Measurements from ENCODE around the gene RBKS.

DNA sequence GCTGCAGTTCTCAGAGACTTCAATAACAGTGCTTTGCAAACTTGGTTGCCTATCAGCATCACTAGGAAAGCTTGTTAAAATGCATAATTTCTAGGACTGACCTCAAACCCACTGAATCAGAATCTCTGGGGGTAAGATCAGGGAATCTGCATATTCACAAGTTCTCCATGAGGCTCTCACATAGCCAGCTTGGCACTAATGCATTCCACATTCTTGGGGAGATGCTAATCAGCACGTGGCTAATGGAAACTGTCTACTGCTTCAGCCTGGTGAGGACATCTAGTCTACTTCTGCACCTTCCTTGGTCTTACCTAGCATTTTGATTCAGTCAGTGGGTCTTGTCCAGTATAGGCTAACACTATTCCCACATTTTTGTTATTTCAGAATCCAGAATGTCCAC lies 56.3 kb downstream of the RBKS start:
- TF ChIP-seq, protein P1, sequence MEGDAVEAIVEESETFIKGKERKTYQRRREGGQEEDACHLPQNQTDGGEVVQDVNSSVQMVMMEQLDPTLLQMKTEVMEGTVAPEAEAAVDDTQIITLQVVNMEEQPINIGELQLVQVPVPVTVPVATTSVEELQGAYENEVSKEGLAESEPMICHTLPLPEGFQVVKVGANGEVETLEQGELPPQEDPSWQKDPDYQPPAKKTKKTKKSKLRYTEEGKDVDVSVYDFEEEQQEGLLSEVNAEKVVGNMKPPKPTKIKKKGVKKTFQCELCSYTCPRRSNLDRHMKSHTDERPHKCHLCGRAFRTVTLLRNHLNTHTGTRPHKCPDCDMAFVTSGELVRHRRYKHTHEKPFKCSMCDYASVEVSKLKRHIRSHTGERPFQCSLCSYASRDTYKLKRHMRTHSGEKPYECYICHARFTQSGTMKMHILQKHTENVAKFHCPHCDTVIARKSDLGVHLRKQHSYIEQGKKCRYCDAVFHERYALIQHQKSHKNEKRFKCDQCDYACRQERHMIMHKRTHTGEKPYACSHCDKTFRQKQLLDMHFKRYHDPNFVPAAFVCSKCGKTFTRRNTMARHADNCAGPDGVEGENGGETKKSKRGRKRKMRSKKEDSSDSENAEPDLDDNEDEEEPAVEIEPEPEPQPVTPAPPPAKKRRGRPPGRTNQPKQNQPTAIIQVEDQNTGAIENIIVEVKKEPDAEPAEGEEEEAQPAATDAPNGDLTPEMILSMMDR (IDR thresholded peaks at IDR 0.05), result no peak
- TF ChIP-seq POLR2A (IDR thresholded peaks at IDR 0.05), result no peak

Measured in Peyer's patch (tissue), 4 donors.